ENCODE data around the gene POM121. TPM values are rescaled to one million over a fixed set of nuclear protein-coding genes. Genes with fewer than 3 reads are reported as not detected.
"Not testable (repeated sequence)": the region's sequence is repeated elsewhere in the genome, so short reads cannot be mapped to it uniquely, and the experiment has no call there.

POM121 gene
- total and polyA plus RNA-seq, 4 donors: 6.1 to 13.8 (median 9.6) TPM

- not testable (repeated sequence) for H3K9ac ChIP-seq (ENCODE audit: low read depth in 1 of 2, low read length in 2 of 2); H3K4me3 ChIP-seq (ENCODE audit: low read depth in 1 of 3, low read length in 3 of 3); H3K27ac ChIP-seq (ENCODE audit: low read depth in 1 of 2, low read length in 2 of 2); H3K9me3 ChIP-seq (ENCODE audit: control insufficient read depth in 4 of 4, low read length in 3 of 4); H3K27me3 ChIP-seq (ENCODE audit: control insufficient read depth in 4 of 4, insufficient read depth in 4 of 4, low read length in 3 of 4); DNase-seq (ENCODE audit: low spot score); H3K36me3 ChIP-seq (ENCODE audit: control insufficient read depth in 4 of 4, insufficient read depth in 3 of 4, low read depth in 1 of 4, low read length in 3 of 4); H3K4me1 ChIP-seq (ENCODE audit: control insufficient read depth in 4 of 4, insufficient read depth in 4 of 4, low read length in 3 of 4)
- WGBS: 33% methylated on average over 17 of the region's 29 CpGs
Measured at GRCh38 chr7:72969688-72970087, 44.8 kb downstream of the POM121 start.

- not testable (repeated sequence) for H3K9ac ChIP-seq (ENCODE audit: low read depth in 1 of 2, low read length in 2 of 2); H3K27ac ChIP-seq (ENCODE audit: low read depth in 1 of 2, low read length in 2 of 2); DNase-seq (ENCODE audit: low spot score); H3K4me1 ChIP-seq (ENCODE audit: control insufficient read depth in 4 of 4, insufficient read depth in 4 of 4, low read length in 3 of 4); H3K9me3 ChIP-seq (ENCODE audit: control insufficient read depth in 4 of 4, low read length in 3 of 4); H3K36me3 ChIP-seq (ENCODE audit: control insufficient read depth in 4 of 4, insufficient read depth in 3 of 4, low read depth in 1 of 4, low read length in 3 of 4); H3K4me3 ChIP-seq (ENCODE audit: low read depth in 1 of 3, low read length in 3 of 3); H3K27me3 ChIP-seq (ENCODE audit: control insufficient read depth in 4 of 4, insufficient read depth in 4 of 4, low read length in 3 of 4)
- WGBS: no CpG with 5 or more reads among the region's 6 CpGs
Measured at GRCh38 chr7:72971505-72971904, 46.6 kb downstream of the POM121 start.

GRCh38 chr7:72974781-72975180, 49.9 kb downstream of the POM121 start:
- WGBS: 91% methylated on average over 4 of the region's 7 CpGs
- H3K36me3 ChIP-seq (ENCODE audit: control insufficient read depth in 4 of 4, insufficient read depth in 3 of 4, low read depth in 1 of 4, low read length in 3 of 4); H3K9me3 ChIP-seq (ENCODE audit: control insufficient read depth in 4 of 4, low read length in 3 of 4); H3K27me3 ChIP-seq (ENCODE audit: control insufficient read depth in 4 of 4, insufficient read depth in 4 of 4, low read length in 3 of 4); DNase-seq (ENCODE audit: low spot score); H3K9ac ChIP-seq (ENCODE audit: low read depth in 1 of 2, low read length in 2 of 2); H3K4me3 ChIP-seq (ENCODE audit: low read depth in 1 of 3, low read length in 3 of 3); H3K27ac ChIP-seq (ENCODE audit: low read depth in 1 of 2, low read length in 2 of 2); H3K4me1 ChIP-seq (ENCODE audit: control insufficient read depth in 4 of 4, insufficient read depth in 4 of 4, low read length in 3 of 4): not testable (repeated sequence)

GRCh38 chr7:72975656-72976286, 50.9 kb downstream of the POM121 start:
- 95% methylated on average over 14 of the region's 55 CpGs for WGBS
- H3K9ac ChIP-seq (ENCODE audit: low read depth in 1 of 2, low read length in 2 of 2); H3K27me3 ChIP-seq (ENCODE audit: control insufficient read depth in 4 of 4, insufficient read depth in 4 of 4, low read length in 3 of 4); H3K4me1 ChIP-seq (ENCODE audit: control insufficient read depth in 4 of 4, insufficient read depth in 4 of 4, low read length in 3 of 4); H3K27ac ChIP-seq (ENCODE audit: low read depth in 1 of 2, low read length in 2 of 2); H3K4me3 ChIP-seq (ENCODE audit: low read depth in 1 of 3, low read length in 3 of 3); H3K36me3 ChIP-seq (ENCODE audit: control insufficient read depth in 4 of 4, insufficient read depth in 3 of 4, low read depth in 1 of 4, low read length in 3 of 4); H3K9me3 ChIP-seq (ENCODE audit: control insufficient read depth in 4 of 4, low read length in 3 of 4); DNase-seq (ENCODE audit: low spot score): not testable (repeated sequence)

GRCh38 chr7:72976434-72976833, 51.5 kb downstream of the POM121 start:
- not testable (repeated sequence) for DNase-seq (ENCODE audit: low spot score); H3K9ac ChIP-seq (ENCODE audit: low read depth in 1 of 2, low read length in 2 of 2); H3K36me3 ChIP-seq (ENCODE audit: control insufficient read depth in 4 of 4, insufficient read depth in 3 of 4, low read depth in 1 of 4, low read length in 3 of 4); H3K4me3 ChIP-seq (ENCODE audit: low read depth in 1 of 3, low read length in 3 of 3); H3K27me3 ChIP-seq (ENCODE audit: control insufficient read depth in 4 of 4, insufficient read depth in 4 of 4, low read length in 3 of 4); H3K9me3 ChIP-seq (ENCODE audit: control insufficient read depth in 4 of 4, low read length in 3 of 4); H3K27ac ChIP-seq (ENCODE audit: low read depth in 1 of 2, low read length in 2 of 2); H3K4me1 ChIP-seq (ENCODE audit: control insufficient read depth in 4 of 4, insufficient read depth in 4 of 4, low read length in 3 of 4)
- WGBS: 97% methylated on average over 4 of the region's 12 CpGs

GRCh38 chr7:72980382-72980781, 55.5 kb downstream of the POM121 start:
- not testable (repeated sequence) for H3K27ac ChIP-seq (ENCODE audit: low read depth in 1 of 2, low read length in 2 of 2); H3K9me3 ChIP-seq (ENCODE audit: control insufficient read depth in 4 of 4, low read length in 3 of 4); H3K27me3 ChIP-seq (ENCODE audit: control insufficient read depth in 4 of 4, insufficient read depth in 4 of 4, low read length in 3 of 4); H3K9ac ChIP-seq (ENCODE audit: low read depth in 1 of 2, low read length in 2 of 2); H3K4me3 ChIP-seq (ENCODE audit: low read depth in 1 of 3, low read length in 3 of 3); H3K36me3 ChIP-seq (ENCODE audit: control insufficient read depth in 4 of 4, insufficient read depth in 3 of 4, low read depth in 1 of 4, low read length in 3 of 4); DNase-seq (ENCODE audit: low spot score); H3K4me1 ChIP-seq (ENCODE audit: control insufficient read depth in 4 of 4, insufficient read depth in 4 of 4, low read length in 3 of 4)
- WGBS: 94% methylated on average over 2 of the region's 6 CpGs

- H3K4me3 ChIP-seq (ENCODE audit: low read depth in 1 of 3, low read length in 3 of 3); H3K9ac ChIP-seq (ENCODE audit: low read depth in 1 of 2, low read length in 2 of 2); H3K27me3 ChIP-seq (ENCODE audit: control insufficient read depth in 4 of 4, insufficient read depth in 4 of 4, low read length in 3 of 4); H3K27ac ChIP-seq (ENCODE audit: low read depth in 1 of 2, low read length in 2 of 2); H3K9me3 ChIP-seq (ENCODE audit: control insufficient read depth in 4 of 4, low read length in 3 of 4); H3K36me3 ChIP-seq (ENCODE audit: control insufficient read depth in 4 of 4, insufficient read depth in 3 of 4, low read depth in 1 of 4, low read length in 3 of 4); H3K4me1 ChIP-seq (ENCODE audit: control insufficient read depth in 4 of 4, insufficient read depth in 4 of 4, low read length in 3 of 4); DNase-seq (ENCODE audit: low spot score): not testable (repeated sequence)
- WGBS: 98% methylated on average over 4 of the region's 11 CpGs
Measured at GRCh38 chr7:72982084-72982483, 57.2 kb downstream of the POM121 start.

- not testable (repeated sequence) for H3K9ac ChIP-seq (ENCODE audit: low read depth in 1 of 2, low read length in 2 of 2); H3K9me3 ChIP-seq (ENCODE audit: control insufficient read depth in 4 of 4, low read length in 3 of 4); H3K27ac ChIP-seq (ENCODE audit: low read depth in 1 of 2, low read length in 2 of 2); H3K4me3 ChIP-seq (ENCODE audit: low read depth in 1 of 3, low read length in 3 of 3); H3K27me3 ChIP-seq (ENCODE audit: control insufficient read depth in 4 of 4, insufficient read depth in 4 of 4, low read length in 3 of 4); DNase-seq (ENCODE audit: low spot score); H3K4me1 ChIP-seq (ENCODE audit: control insufficient read depth in 4 of 4, insufficient read depth in 4 of 4, low read length in 3 of 4); H3K36me3 ChIP-seq (ENCODE audit: control insufficient read depth in 4 of 4, insufficient read depth in 3 of 4, low read depth in 1 of 4, low read length in 3 of 4)
- 72% methylated on average over 10 of the region's 14 CpGs for WGBS
Measured at GRCh38 chr7:72990146-72990913, 65.4 kb downstream of the POM121 start.

Data from liver (tissue), 9 donors.